Hippocampal formation (tissue), 2 donors: Measurements from ENCODE around the gene CDYL.

Experiments used
- DNase-seq, 2 donors: peaks; one replicate each; lab custom pipeline; 2025; lab: John Stamatoyannopoulos, UW

Gene CDYL

GRCh38 chr6:4883298-4883697 lies 107.1 kb downstream of the CDYL start:
- DNase-seq: no peak

DNA sequence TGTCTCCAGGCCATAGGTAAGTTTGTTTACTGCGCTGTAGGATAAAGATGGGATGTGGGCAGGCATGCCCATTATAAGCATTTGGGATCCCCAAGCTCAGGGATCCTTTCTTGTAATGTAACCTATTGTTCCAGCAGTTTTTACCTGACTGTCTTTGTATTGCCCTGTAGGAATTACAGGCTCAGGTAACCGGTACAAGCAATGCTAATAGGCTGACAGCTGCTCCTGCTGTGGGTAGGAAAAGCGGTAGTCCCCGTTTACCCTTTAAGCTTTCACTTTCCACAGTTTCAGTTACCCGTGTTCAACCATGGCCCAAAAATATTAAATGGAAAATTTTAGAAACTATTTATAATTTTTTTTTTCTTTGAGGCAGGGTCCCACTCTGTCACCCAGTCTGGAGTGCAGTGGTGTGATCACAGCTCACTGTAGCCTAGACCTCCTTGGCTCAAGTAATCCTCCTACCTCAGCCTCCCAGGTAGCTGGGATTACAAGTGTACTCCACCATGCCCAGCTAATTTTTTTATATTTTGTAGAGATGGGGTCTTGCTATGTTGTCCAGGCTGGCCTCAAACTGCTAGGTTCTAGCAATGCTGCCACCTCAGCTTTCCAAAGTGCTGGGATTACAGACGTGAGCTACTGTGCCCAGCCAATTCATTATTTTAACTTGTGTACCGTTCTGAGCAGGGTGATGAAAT lies 108.6 kb downstream of the CDYL start:
- DNase-seq: no peak

DNA sequence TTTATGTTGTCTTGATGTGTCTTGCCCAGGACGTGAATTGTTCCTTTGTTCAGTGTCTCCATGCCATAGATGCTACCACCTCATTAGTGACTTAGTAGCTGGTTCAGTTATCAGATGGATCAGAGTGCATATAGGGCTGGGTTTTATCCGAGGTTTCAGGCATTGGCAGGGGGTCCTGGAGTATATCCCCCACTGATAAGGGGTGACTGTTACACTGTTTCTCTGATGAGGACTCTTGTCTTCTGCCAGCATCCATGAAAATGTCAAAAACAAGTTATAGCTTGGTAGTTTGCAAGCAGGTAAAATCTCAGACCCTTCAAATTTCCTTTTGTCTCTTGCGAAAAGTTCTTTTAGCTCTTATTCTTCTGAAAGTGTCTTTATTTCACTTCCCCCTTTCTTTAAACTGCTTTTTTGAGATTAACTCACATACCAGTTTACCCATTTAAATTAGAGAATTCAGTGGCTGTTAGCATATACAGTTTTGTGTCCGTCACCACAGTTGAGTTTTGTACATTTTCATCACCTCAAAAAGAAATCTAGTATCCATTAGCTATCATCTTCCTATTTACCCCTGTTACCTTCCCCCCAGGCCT lies 109.2 kb downstream of the CDYL start:
- DNase-seq: no peak

DNA sequence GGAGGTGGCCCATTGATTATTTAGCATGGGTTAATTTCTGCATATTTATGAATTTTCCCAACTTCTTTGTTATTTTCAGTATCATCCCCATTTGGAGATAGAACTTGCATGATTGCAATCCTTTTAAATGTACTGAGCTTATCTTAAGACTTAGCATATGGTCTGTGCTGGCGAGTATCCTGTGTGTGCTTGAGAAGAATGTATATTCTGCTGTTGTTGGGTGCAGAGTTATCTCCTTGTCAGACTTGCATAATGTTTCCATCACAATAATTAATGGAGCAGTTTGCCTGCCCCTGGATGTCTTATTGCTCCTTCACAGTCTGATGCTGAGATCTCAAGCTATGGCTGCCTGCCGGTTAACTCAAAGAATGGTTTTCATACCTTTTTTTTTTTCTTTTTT lies 112.6 kb downstream of the CDYL start:
- no peak for DNase-seq

DNA sequence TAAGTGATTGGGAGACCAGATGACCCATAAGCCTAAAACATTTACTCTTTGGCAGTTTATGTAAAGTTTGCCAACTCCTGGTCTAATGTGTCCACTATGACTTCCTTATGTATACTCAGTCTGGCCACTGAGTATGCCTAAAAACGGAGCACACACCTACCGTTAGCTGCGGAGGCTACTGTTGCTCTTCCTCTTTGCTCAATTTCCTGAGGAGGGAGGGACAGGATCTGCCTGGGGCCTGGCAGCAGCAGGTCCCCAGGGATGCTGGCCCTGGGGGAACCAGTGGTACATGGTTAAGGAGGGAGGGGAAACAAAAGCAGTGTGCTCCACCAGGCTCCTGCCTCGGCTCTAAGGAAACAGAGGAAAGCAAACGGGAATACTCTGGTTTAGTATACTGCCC lies 113.5 kb downstream of the CDYL start:
- no peak for DNase-seq

- no peak for DNase-seq
Measured at GRCh38 chr6:4890191-4890590, 114.0 kb downstream of the CDYL start.

DNA sequence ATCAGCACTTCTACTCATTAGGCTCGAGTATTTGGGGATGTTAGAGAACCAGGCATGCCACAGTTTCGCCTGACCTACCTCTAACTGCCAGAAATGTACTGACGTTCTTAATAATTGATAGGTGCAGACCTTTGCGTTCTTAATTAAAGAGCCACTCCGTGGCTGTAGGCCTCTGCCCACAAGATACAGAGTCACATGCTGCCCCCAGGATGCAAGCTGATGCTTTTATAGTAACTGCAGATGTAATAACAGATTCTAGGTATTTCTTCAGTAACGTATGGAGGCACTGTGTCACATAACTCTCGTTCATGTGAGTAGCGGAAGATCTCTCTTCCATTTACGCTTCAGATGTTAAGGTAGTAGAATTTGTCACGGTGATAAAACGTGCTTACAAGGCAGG lies 114.4 kb downstream of the CDYL start:
- no peak for DNase-seq

- no peak for DNase-seq
Measured at GRCh38 chr6:4891141-4891540, 114.9 kb downstream of the CDYL start.

DNA sequence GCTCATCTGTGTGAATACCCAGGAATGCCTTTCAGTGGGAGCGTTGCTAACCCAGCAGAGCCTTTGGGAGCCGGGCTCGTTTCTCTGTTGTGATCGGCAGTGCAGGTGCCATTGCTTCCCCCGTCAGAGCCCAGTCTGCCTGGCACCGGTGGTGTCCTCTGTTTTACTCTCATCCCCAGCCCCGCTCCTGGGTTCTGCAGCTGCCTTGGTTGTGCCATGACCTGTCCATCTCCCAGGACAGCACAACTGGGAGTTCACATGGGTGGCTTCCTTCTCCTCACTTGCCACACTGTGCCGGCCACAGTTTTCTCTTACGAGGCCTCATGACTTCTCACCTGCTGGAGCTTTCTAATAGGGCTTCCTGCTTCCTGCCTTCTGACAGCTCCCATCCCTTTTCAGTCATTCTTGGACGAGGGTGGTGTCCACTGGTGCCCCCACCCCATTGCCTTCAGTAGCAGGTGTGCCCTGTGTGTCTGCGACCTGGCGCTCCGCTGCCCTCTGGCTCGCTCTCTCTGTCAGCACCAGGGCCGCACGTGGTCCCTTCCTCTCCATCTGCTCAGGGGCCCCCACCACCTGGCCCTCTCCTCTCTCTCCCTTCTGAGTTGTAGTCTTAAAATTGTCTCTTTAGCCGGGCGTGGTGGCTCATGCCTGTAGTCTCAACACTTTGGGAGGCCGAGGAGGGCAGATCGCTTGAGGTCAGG lies 116.7 kb downstream of the CDYL start:
- DNase-seq: no peak

DNA sequence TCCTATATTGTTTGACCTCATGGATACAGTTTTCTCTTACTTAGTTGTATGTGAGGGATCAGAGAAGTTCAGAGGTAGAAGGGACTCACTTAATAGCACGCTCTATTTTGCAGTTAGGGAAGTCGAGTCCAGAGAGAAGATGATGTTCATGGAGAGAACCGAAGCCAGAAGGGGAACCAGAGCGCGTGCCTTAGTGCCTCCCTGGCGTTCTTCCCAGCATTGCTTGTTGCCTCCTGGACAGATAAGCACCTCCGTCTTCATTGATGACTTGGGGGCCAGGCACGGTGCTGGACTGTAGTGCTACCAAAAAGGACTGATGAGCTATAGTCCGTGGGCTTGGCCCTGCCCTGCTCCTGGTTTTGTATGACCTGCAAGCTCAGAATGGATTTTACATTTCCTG lies 117.8 kb downstream of the CDYL start:
- no peak for DNase-seq

GRCh38 chr6:4895971-4896370 lies 119.8 kb downstream of the CDYL start:
- DNase-seq: no peak

GRCh38 chr6:4896401-4896800 lies 120.2 kb downstream of the CDYL start:
- DNase-seq: no peak

DNA sequence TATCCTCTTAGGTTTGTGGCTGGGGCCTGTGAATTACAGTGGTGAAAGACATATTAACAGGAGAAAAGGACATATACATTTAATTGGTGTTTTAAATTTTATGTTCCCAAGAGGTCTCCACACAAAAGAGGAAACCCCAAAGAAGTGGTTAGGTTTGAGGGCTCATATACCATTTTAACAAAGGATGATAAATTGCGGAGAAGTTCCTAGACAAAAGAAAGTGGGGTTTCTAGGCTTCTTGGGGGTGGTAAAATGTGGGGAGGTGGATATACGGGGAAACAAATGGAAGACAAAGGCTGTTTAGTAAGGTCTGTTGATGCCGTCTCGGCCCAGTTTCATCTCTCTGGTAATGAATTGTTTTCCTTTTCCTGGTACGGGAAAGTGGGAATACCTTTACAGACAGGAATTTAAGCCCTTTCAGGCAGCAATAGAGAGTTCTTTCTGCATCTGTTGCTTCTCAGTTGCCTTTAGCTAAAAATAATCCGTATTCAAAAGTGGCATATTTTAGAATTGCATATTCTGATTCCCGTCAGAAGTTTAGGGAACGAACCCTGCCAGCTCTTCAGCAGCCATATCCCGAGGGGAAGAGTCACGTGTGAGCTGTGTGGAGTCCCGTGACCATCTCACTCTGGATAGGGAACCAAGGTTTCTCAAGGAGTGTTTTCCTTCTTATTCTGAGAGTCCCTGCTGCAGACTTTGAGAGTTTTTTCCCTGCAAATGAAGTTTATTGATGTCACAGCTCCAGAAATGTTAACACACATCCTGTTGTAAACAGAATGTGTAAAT lies 123.2 kb downstream of the CDYL start:
- no peak for DNase-seq

- DNase-seq: peak in 1 of 2 donors; percentile 22
Measured at GRCh38 chr6:4901386-4902061, 125.3 kb downstream of the CDYL start.

DNA sequence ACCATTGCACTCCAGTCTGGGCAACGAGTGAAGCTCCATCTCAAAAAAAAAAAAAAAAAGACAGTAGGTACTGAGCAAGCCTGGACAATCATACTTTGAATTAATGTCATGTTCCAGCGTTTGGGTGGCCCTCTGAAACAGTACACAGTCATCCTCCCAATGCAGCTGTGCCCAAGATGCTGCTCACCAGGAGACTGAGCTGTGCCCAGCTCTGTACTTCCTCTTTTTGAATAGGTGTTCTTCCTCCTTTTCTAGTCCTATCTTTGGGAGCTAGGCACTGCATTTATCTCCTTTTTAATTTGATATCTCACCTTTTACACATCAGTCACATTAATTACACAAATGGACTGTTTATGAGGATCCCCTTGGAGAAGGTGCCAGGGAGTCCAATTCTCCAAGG lies 126.2 kb downstream of the CDYL start:
- DNase-seq: no peak

DNA sequence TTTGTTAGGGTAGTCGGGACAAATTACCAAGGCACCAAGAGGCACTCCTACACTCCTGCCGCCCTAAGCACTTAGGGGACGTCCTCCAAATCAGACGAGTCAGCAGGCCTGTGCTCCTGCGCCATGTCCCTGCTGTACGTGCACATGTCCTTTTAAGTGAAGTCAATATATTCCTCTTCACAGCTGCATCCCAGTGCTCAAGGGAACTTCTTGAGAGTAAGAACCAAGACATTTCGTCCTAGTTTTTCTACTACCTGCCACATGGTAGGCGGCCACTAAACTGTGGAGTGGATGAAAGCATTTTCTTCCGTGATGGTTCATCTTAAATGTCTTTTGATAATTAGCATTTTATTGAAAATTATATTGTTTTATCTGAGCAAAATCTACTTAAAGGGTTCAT lies 126.9 kb downstream of the CDYL start:
- no peak for DNase-seq

DNA sequence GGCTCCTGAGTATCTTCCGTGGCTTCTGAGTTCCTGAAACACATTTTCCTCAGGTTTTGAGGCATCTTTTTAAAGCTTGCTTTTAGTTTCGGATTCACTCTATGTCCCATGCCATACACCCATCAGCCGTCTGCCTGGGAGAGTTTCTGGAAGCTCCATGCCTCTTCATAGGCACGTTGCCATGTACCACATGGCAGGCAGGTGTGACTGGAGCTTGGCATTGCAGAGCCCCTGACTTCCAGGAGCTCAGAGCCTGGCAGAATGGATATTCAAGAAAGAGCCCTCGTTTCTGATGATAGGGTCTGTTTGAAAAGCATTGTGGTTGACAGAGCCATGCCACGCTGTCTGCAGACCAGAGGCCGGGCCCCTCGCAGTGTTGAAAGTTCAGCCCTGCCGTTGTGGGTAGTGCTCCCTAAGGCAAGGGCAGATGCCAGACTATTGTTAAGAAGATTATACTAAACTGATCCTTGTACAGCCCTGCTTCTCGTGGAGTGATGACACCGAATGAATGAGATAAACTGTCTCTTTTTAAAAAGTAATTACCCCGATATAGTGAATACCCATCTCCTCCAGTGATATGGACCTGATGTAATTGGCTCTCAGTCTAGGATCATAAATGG lies 127.7 kb downstream of the CDYL start:
- no peak for DNase-seq

GRCh38 chr6:4904461-4905025 lies 128.3 kb downstream of the CDYL start:
- DNase-seq: no peak

- no peak for DNase-seq
Measured at GRCh38 chr6:4905826-4906225, 129.6 kb downstream of the CDYL start.

GRCh38 chr6:4906293-4907276 lies 130.4 kb downstream of the CDYL start:
- DNase-seq: no peak
